Mammary epithelial cell (primary cell): ENCODE measurements around the gene FOXF1.

Source experiments
- CTCF ChIP-seq, 2 donors: IDR thresholded peaks in 1 of 2; conservative IDR thresholded peaks in 1 of 2; 2 replicates each; pipeline ENCODE4 v1.5.1; 2011 to 2012; ENCODE audit warnings: inconsistent platforms in 2 of 2, low read length in 2 of 2, mild to moderate bottlenecking in 2 of 2, control low read depth in 1 of 2, low read depth in 1 of 2; ENCODE audit not compliant: insufficient read depth in 1 of 2; ENCODE audit errors: extremely low read depth in 1 of 2
- EZH2 ChIP-seq: IDR thresholded peaks from 2 replicates; pipeline ENCODE4 v1.6.1; 2012; ENCODE audit warnings: low read length, inconsistent platforms, borderline replicate concordance

- TF ChIP-seq EZH2 (no peak), CTCF (conservative IDR thresholded peaks at IDR 0.05 in 1 of 2, IDR thresholded peaks at IDR 0.05 in 1 of 2; ENCODE audit: extremely low read depth in 1 of 2, insufficient read depth in 1 of 2, low read depth in 1 of 2, low read length in 2 of 2) (no peak)
Observed at GRCh38 chr16:86545481-86545880, 35.2 kb downstream of the FOXF1 start.
